HG02852 (cell line): ENCODE data around the gene BICC1.

ENCODE experiments used
- ATAC-seq: cut with Tn5 transposase; IDR thresholded peaks from one replicate; pipeline ENCODE4 v1.9.1; 2021; ENCODE audit warnings: mild to moderate bottlenecking, moderate library complexity; ENCODE audit not compliant: unreplicated experiment

The BICC1 gene

GRCh38 chr10:58817201-58817846 is 304.7 kb downstream of the BICC1 start:
- no peak for ATAC-seq

GRCh38 chr10:58818900-58819299 is 306.2 kb downstream of the BICC1 start:
- ATAC-seq, result no peak

GRCh38 chr10:58820386-58820785 is 307.7 kb downstream of the BICC1 start:
- no peak for ATAC-seq

- no peak for ATAC-seq
Measured at GRCh38 chr10:58820861-58821751, 308.4 kb downstream of the BICC1 start.

GRCh38 chr10:58821752-58822056 is 309.0 kb downstream of the BICC1 start:
- ATAC-seq, result no peak

GRCh38 chr10:58823983-58824382 is 311.3 kb downstream of the BICC1 start:
- ATAC-seq, result no peak

GRCh38 chr10:58824396-58824795 is 311.7 kb downstream of the BICC1 start:
- no peak for ATAC-seq

GRCh38 chr10:58826694-58827093 is 314.0 kb downstream of the BICC1 start:
- ATAC-seq, result no peak

GRCh38 chr10:58827381-58827780 is 314.7 kb downstream of the BICC1 start:
- no peak for ATAC-seq

GRCh38 chr10:58829839-58830238 is 317.2 kb downstream of the BICC1 start:
- no peak for ATAC-seq

GRCh38 chr10:58830697-58831096 is 318.0 kb downstream of the BICC1 start:
- no peak for ATAC-seq

GRCh38 chr10:58833771-58834561 is 321.3 kb downstream of the BICC1 start:
- ATAC-seq, result no peak

GRCh38 chr10:58836176-58836700 is 323.6 kb downstream of the BICC1 start:
- no peak for ATAC-seq

- ATAC-seq, result no peak
Measured at GRCh38 chr10:58836991-58837575, 324.4 kb downstream of the BICC1 start.

GRCh38 chr10:58837826-58838225 is 325.2 kb downstream of the BICC1 start:
- no peak for ATAC-seq

GRCh38 chr10:58838561-58839208 is 326.0 kb downstream of the BICC1 start:
- ATAC-seq, result no peak

- ATAC-seq, result no peak
Measured at GRCh38 chr10:58839771-58840170, 327.1 kb downstream of the BICC1 start.

- ATAC-seq, result no peak
Measured at GRCh38 chr10:58840840-58841435, 328.3 kb downstream of the BICC1 start.

GRCh38 chr10:58842860-58843376 is 330.2 kb downstream of the BICC1 start:
- ATAC-seq, result no peak

GRCh38 chr10:58843760-58844159 is 331.1 kb downstream of the BICC1 start:
- no peak for ATAC-seq
